Tibial artery (tissue), 4 donors: ENCODE measurements around the gene LIN7A.

ENCODE experiments used
- DNase-seq, 2 donors: peaks; one replicate each; pipeline ENCODE4 v3.0.0-alpha.2; 2019
- H3K27ac ChIP-seq, 2 donors: fragments of 200-600 bp; sonication (generic) in 1 of 2; 1 replicate in 1 of 2; 2 replicates in 1 of 2; pipeline ENCODE4 v1.5.1; 2018 to 2019; ENCODE audit warnings: mild to moderate bottlenecking in 1 of 2
- H3K27me3 ChIP-seq, 2 donors: fragments of 200-600 bp; sonication (generic) in 1 of 2; one replicate each; pipeline versions ENCODE4 v1.5.1 to v1.6.0; 2016 to 2019
- H3K36me3 ChIP-seq, 3 donors: fragments of 200-600 bp; sonication (generic) in 2 of 3; one replicate each; pipeline ENCODE4 v1.5.1; 2016 to 2019; ENCODE audit warnings: mild to moderate bottlenecking in 2 of 3
- H3K4me1 ChIP-seq, 4 donors: fragments of 200-600 bp; sonication (generic) in 2 of 4; 1 replicate in 3 of 4; 2 replicates in 1 of 4; pipeline ENCODE4 v1.5.1; 2016 to 2019
- H3K4me3 ChIP-seq, 2 donors: fragments of 200-600 bp; sonication (generic) in 1 of 2; 1 replicate in 1 of 2; 2 replicates in 1 of 2; pipeline ENCODE4 v1.5.1; 2018 to 2019; ENCODE audit warnings: mild to moderate bottlenecking in 2 of 2
- H3K9me3 ChIP-seq, 3 donors: fragments of 200-600 bp; sonication (generic) in 1 of 3; one replicate each; pipeline ENCODE4 v1.5.1; 2016 to 2019
- intact Hi-C: fragments of 100-400 bp; cut with DNase I; formaldehyde crosslinking; loops from one replicate; pipeline ENCODE4 v1.15.0; 2023; ENCODE audit warnings: low total_unique reads
- TF ChIP-seq, protein P1 (sequence below), 2 experiments: fragments of 200-600 bp in 1 of 2; fragments of 450-650 bp in 1 of 2; IDR thresholded peaks; one replicate each; pipeline ENCODE4 v1.5.1; 2017 to 2019; ENCODE audit warnings: antibody characterized with exemption in 2 of 2, mild to moderate bottlenecking in 1 of 2, moderate library complexity in 1 of 2

The LIN7A gene

DNA sequence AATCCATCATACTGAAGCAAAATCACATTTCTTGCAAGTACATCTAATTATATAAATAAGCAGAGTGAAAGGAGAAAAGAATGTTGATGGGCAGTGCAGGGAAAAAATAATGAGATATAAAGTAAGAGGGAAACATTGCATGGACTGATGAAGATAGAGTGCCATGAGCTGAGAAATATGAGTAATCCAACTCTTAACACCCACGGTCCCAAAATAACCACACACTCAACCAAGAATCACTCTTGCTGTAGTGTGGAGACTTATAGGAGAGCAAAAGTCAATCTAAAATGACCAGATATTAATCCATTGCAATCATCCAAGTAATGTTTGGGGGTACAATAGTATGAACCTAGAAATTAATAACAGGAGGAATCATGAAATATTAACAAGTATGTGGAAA lies 180.9 kb downstream of the LIN7A start:
- Histone ChIP-seq H3K4me1 (no peaks in the 10 kb centered on the region), H3K27me3 (no peaks in the 10 kb centered on the region), H3K9me3 (no peaks in the 10 kb centered on the region), H3K36me3 (no peaks in the 10 kb centered on the region), H3K27ac (no peak overlapping the region), H3K4me3 (no peak overlapping the region)
- DNase-seq, result no peak
- TF ChIP-seq, protein P1, sequence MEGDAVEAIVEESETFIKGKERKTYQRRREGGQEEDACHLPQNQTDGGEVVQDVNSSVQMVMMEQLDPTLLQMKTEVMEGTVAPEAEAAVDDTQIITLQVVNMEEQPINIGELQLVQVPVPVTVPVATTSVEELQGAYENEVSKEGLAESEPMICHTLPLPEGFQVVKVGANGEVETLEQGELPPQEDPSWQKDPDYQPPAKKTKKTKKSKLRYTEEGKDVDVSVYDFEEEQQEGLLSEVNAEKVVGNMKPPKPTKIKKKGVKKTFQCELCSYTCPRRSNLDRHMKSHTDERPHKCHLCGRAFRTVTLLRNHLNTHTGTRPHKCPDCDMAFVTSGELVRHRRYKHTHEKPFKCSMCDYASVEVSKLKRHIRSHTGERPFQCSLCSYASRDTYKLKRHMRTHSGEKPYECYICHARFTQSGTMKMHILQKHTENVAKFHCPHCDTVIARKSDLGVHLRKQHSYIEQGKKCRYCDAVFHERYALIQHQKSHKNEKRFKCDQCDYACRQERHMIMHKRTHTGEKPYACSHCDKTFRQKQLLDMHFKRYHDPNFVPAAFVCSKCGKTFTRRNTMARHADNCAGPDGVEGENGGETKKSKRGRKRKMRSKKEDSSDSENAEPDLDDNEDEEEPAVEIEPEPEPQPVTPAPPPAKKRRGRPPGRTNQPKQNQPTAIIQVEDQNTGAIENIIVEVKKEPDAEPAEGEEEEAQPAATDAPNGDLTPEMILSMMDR (IDR thresholded peaks at IDR 0.05), result no peak
- intact Hi-C loops, result no loop called here

DNA sequence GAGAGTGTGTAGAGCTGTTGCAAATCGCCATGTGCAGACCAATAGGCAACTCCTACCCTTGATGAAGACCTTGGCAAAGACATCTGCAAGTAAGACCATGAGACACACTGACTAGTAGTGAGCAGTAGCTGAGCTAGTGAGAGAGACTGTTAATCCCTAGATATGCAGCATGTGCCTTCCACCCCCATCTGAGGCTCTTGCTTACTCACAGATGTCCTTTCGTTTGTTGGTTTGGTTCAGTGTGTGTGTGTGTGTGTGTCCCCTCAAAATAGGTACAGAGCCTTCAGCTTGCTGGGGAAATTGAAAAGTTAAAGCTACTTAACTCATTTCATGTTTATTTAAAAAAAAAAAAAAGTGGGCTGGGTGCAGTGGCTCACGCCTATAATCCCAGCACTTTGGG lies 183.5 kb downstream of the LIN7A start:
- DNase-seq, result no peak

DNA sequence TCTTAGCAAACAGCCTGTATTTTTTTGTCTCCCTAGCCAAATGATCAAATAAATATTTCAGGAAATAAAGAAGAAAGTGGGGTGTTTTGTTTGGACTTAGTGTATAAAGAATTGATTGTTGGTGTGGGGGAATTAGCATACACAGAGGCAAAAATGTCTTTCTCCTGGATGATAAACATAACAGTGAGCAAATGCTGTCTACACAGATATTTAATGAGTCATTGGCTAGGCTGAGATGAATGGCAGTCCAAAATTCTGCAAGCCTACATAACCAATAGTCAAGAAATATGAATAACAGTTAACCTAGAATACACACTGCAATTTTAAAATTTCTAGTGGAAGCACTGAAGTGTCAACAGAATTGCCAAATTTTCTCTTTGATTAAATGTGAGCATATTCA lies 185.3 kb downstream of the LIN7A start:
- Histone ChIP-seq H3K9me3 (no peaks in the 10 kb centered on the region), H3K4me1 (no peaks in the 10 kb centered on the region), H3K36me3 (no peaks in the 10 kb centered on the region), H3K4me3 (no peak overlapping the region), H3K27ac (no peak overlapping the region), H3K27me3 (no peaks in the 10 kb centered on the region)
- no peak for DNase-seq
- TF ChIP-seq, protein P1 (IDR thresholded peaks at IDR 0.05), result no peak
- intact Hi-C loops, result no loop called here

More for the DNA sequence above, 183.5 kb downstream of the LIN7A start:
- H3K4me1 ChIP-seq, result no peaks in the 10 kb centered on the region
- intact Hi-C loops, result no loop called here
- no peak overlapping the region for H3K4me3 ChIP-seq
- TF ChIP-seq, protein P1 (IDR thresholded peaks at IDR 0.05), result no peak
- no peaks in the 10 kb centered on the region for H3K36me3 ChIP-seq
- H3K27me3 ChIP-seq, result no peaks in the 10 kb centered on the region
- no peak overlapping the region for H3K27ac ChIP-seq
- no peaks in the 10 kb centered on the region for H3K9me3 ChIP-seq

DNA sequence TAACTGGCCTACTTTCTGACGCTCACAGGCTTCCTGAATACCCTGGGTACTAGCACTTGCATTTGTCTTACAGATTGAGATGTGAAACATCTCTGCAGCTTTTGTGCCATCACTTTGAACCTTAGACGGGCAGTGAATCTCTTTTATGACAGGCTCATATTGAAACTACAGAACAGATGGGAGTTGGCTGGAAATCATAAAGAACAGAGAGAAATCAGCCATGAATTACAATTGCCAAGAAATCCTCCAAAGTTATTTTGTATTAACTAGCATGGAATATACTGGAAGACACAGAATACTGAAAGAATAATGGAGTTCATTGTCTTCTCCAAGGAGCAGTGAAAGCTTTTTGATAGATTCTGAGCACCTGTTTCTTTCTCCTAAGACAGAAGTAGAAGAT lies 188.3 kb downstream of the LIN7A start:
- DNase-seq, result no peak
- Histone ChIP-seq H3K27me3 (no peaks in the 10 kb centered on the region), H3K4me1 (no peaks in the 10 kb centered on the region), H3K9me3 (no peaks in the 10 kb centered on the region), H3K4me3 (no peak overlapping the region), H3K27ac (no peak overlapping the region), H3K36me3 (no peaks in the 10 kb centered on the region)
- intact Hi-C loops, result no loop called here
- TF ChIP-seq, protein P1 (IDR thresholded peaks at IDR 0.05), result no peak

DNA sequence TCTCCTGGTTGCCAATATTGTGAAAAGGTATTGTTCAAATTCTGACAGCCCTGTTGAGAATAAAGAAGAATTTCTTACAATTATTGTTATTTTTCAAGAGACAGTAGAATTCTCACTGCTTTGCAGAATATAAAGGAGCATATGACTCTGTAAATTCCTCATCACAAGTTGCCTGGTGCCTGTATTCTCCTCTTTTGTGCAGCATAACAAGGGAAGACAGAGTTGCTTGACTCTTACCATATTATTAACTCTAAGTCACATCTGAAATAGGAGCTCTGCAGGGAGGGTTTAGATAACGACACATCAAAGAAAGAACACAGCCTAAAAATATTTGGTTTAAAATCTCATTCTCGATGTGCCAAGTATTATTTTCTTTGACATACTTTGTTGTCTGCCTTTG lies 189.9 kb downstream of the LIN7A start:
- Histone ChIP-seq H3K4me3 (no peak overlapping the region), H3K9me3 (no peaks in the 10 kb centered on the region), H3K27me3 (no peaks in the 10 kb centered on the region), H3K4me1 (no peaks in the 10 kb centered on the region), H3K27ac (no peak overlapping the region), H3K36me3 (no peaks in the 10 kb centered on the region)
- TF ChIP-seq, protein P1 (IDR thresholded peaks at IDR 0.05), result no peak
- intact Hi-C loops, result no loop called here
- DNase-seq, result no peak

DNA sequence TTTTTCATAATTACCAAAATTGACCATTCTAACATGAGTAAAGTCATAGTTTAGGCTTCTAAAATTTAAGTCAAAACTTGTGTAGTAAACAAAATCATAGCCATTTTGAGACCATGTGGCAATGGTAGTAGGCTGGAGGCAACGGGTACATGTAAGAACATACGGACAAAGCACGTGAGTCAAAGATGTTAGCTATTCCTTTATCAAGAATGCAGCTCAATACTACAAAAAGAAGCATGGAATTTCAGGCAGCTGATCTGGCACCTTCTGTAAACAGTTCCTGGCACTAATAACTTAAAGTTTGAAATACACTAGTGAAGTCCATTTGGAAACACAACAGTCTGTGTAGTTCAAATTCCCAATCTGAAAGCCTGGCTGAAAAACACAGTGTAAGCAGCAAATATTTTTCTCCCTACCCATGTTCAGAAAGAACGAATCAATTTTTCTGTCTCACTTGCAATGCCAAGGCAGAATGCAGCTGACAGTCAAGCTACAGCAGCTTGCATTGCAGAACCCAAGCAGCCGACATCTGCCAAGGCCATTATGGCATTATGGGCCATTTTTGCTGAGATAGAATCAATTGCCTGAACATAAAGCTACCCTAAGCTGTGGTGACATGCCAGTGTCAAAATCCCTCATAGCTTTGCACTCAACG lies 191.8 kb downstream of the LIN7A start:
- intact Hi-C loops, result no loop called here
- Histone ChIP-seq H3K4me3 (no peak overlapping the region), H3K9me3 (no peaks in the 10 kb centered on the region), H3K36me3 (no peaks in the 10 kb centered on the region), H3K27me3 (no peaks in the 10 kb centered on the region), H3K27ac (no peak overlapping the region), H3K4me1 (no peaks in the 10 kb centered on the region)
- no peak for DNase-seq
- TF ChIP-seq, protein P1 (IDR thresholded peaks at IDR 0.05), result no peak
